Measurements from ENCODE around the gene BMP8B. TPM values are rescaled to one million over a fixed set of nuclear protein-coding genes. Genes with fewer than 3 reads are reported as not detected.
A peak's percentile ranks its signal among the peaks of the same experiment; 100 is the strongest.

Gene BMP8B
- total and polyA plus RNA-seq, 2 of the 8 experiments (the other 6 are each of a cell fraction or from before 2014, with no cell fraction given): 0.37 to 0.50 TPM

DNA sequence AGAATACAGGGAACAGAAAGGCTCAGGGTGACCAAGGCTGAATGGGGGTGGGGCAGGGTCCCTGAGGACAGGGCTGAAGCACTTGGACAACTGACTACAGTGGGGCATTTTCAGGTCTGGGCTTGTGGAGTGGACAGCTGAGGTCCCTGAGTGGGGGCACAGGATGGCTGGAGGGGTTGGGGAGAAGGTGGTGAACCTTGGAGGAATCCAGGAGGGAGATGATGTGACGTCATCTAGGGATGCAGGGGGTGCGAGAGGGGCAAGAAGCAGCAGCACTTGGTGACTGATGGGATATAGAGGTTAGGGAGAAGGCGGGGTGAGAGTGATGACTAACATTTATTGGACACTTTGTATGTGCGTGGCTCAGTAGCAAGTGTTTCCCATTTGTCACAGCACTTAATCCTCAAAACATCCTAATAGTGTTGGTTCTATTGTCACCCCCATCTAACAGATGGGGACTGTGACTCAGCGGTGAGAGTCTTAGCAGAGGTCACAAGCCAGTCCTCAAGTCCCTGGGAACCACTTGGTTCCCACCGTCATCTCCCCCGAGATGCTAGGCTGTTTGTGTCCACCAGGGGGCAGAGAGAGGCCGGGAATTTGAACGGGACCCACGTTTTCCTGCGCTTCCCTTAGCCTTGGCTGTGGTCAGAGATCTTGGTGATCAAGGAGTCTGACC is 27.9 kb upstream of the BMP8B start:
- DNase-seq (ENCODE audit: low read depth in 1 of 2, low spot score in 2 of 2) (peak; percentile 43 to 92), FAIRE-seq (peak; percentile 98)
- no peak overlapping the region for H3K4ac ChIP-seq (replicated peaks; ENCODE audit: insufficient read length, low read depth, low read length)
- H4K20me1 ChIP-seq (replicated peaks in 1 of 2; ENCODE audit: control insufficient read depth in 1 of 2, insufficient read depth in 2 of 2, low read length in 2 of 2): no peaks in the 10 kb centered on the region
- no peaks in the 10 kb centered on the region; a peak in 1 of 7 replicates for H3K27me3 ChIP-seq (replicated peaks in 1 of 4; ENCODE audit: control insufficient read depth in 3 of 4, extremely low read depth in 1 of 4, insufficient read depth in 3 of 4, low read length in 3 of 4)
- no peaks in the 10 kb centered on the region for H3K23me2 ChIP-seq (ENCODE audit: low read depth, low read length)
- no peak overlapping the region; the same call in 1 of the 2 replicates for H2BK5ac ChIP-seq (ENCODE audit: low read depth, low read length)
- H3K36me3 ChIP-seq (ENCODE audit: control insufficient read depth in 2 of 4, insufficient read depth in 4 of 4, low read length in 3 of 4): no peaks in the 10 kb centered on the region
- no peak overlapping the region for H2BK120ac ChIP-seq (replicated peaks; ENCODE audit: low read depth, low read length)
- H2BK12ac ChIP-seq (ENCODE audit: low read depth, low read length): 0 out of 2 replicates have a peak overlapping the region, but pooled peaks have one; percentile 19
- 29% methylated on average over 11 of the region's 11 CpGs; no CpG with 5 or more reads in 1 of the 2 experiments for WGBS, 2 experiments (ENCODE audit: extremely low coverage in 1 of 2, insufficient coverage in 1 of 2, insufficient read length in 1 of 2, insufficient replicate concordance in 2 of 2, low coverage in 1 of 2, low lambda C conversion rate in 2 of 2, missing lambda C conversion rate in 1 of 2)
- H2AFZ ChIP-seq (ENCODE audit: low read length): no peak overlapping the region
- H3K9me3 ChIP-seq (ENCODE audit: insufficient read depth in 2 of 2, low read depth in 1 of 2, low read length in 1 of 2): no peaks in the 10 kb centered on the region
- H4K91ac ChIP-seq (replicated peaks; ENCODE audit: insufficient read length, low read length): no peak overlapping the region
- H2AK5ac ChIP-seq (ENCODE audit: low read depth, low read length): no peak overlapping the region
- ChIA-PET POLR2A (ENCODE audit: partially characterized antibody) (interaction anchor here (1.0 to 1.7 kb wide), 3 partner anchors 138 to 224 kb away, joined by 3 to 5 read pairs (median 4); partner anchors contain the start of genes CAP1 and MFSD2A), CTCF (ENCODE audit: partially characterized antibody) (interaction anchor here (0.6 to 7.6 kb wide), 34 partner anchors 11 to 522 kb away, joined by 3 to 79 read pairs (median 4); partner anchors contain the start of gene MYCL)
- H3K79me2 ChIP-seq (ENCODE audit: control insufficient read depth in 1 of 2, insufficient read depth in 2 of 2, low read length in 2 of 2): no peaks in the 10 kb centered on the region
- no peak overlapping the region for H2BK20ac ChIP-seq (ENCODE audit: low read length)
- no peak overlapping the region for H3K18ac ChIP-seq (ENCODE audit: extremely low read depth, low read length)
- H3K4me1 ChIP-seq (replicated peaks in 1 of 4; ENCODE audit: control insufficient read depth in 3 of 4, insufficient read depth in 4 of 4, low read length in 3 of 4): no peaks in the 10 kb centered on the region
- no peaks in the 10 kb centered on the region for H3K79me1 ChIP-seq (ENCODE audit: low read depth, low read length)
- H3K4me3 ChIP-seq (ENCODE audit: extremely low read depth in 1 of 4, insufficient read depth in 2 of 4, low read depth in 3 of 4, low read length in 4 of 4): no peak overlapping the region
- TF ChIP-seq RAD21 (IDR thresholded peaks at IDR 0.05 in 1 of 2, conservative IDR thresholded peaks at IDR 0.05 in 1 of 2; ENCODE audit: low read depth in 2 of 2, low read length in 2 of 2) (peak; percentile 86 to 89), HDAC2 (IDR thresholded peaks at IDR 0.05; ENCODE audit: borderline replicate concordance in 1 of 2, low read depth in 2 of 2, low read length in 2 of 2) (no peak), RXRA (IDR thresholded peaks at IDR 0.05; ENCODE audit: insufficient read depth, low read depth, low read length) (no peak), TEAD4 (IDR thresholded peaks at IDR 0.05; ENCODE audit: low read depth, low read length) (peak; percentile 39; the same call in 1 of the 2 replicates)
- TF ChIP-seq, protein P1, sequence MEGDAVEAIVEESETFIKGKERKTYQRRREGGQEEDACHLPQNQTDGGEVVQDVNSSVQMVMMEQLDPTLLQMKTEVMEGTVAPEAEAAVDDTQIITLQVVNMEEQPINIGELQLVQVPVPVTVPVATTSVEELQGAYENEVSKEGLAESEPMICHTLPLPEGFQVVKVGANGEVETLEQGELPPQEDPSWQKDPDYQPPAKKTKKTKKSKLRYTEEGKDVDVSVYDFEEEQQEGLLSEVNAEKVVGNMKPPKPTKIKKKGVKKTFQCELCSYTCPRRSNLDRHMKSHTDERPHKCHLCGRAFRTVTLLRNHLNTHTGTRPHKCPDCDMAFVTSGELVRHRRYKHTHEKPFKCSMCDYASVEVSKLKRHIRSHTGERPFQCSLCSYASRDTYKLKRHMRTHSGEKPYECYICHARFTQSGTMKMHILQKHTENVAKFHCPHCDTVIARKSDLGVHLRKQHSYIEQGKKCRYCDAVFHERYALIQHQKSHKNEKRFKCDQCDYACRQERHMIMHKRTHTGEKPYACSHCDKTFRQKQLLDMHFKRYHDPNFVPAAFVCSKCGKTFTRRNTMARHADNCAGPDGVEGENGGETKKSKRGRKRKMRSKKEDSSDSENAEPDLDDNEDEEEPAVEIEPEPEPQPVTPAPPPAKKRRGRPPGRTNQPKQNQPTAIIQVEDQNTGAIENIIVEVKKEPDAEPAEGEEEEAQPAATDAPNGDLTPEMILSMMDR (IDR thresholded peaks at IDR 0.05; ENCODE audit: control extremely low read depth in 1 of 3, insufficient read depth in 1 of 3, low read depth in 1 of 3, low read length in 3 of 3): peak; percentile 81 to 85 (median 82)
- H3K56ac ChIP-seq (replicated peaks; ENCODE audit: insufficient read length, low read depth, low read length): no peak overlapping the region
- H2BK15ac ChIP-seq (ENCODE audit: low read length): no peak overlapping the region
- H3K27ac ChIP-seq (ENCODE audit: low read depth, low read length): no peak overlapping the region
- H3K23ac ChIP-seq (ENCODE audit: insufficient read length): no peak overlapping the region
- no peak overlapping the region for H4K8ac ChIP-seq (ENCODE audit: extremely low read depth, insufficient read depth, low read length)
- no peak overlapping the region for H3K14ac ChIP-seq (ENCODE audit: insufficient read length)
- no peak overlapping the region for H3K9ac ChIP-seq (replicated peaks in 1 of 4; ENCODE audit: extremely low read depth in 1 of 4, low read depth in 3 of 4, low read length in 3 of 4)
- H4K5ac ChIP-seq (ENCODE audit: insufficient read length, low read depth, low read length): no peak overlapping the region
- H3K4me2 ChIP-seq (ENCODE audit: insufficient read depth in 1 of 2, low read depth in 2 of 2, low read length in 2 of 2): no peak overlapping the region
